ENCODE data around the gene ZP1. TPM values are rescaled to one million over a fixed set of nuclear protein-coding genes. Genes with fewer than 3 reads are reported as not detected.
"Not testable (repeated sequence)": the region's sequence is repeated elsewhere in the genome, so short reads cannot be mapped to it uniquely, and the experiment has no call there.

The ZP1 gene
- total and polyA plus RNA-seq, 2 of the 13 experiments (the other 11 are each of a cell fraction or from before 2014, with no cell fraction given) = 0.16 TPM; not detected in 1

DNA sequence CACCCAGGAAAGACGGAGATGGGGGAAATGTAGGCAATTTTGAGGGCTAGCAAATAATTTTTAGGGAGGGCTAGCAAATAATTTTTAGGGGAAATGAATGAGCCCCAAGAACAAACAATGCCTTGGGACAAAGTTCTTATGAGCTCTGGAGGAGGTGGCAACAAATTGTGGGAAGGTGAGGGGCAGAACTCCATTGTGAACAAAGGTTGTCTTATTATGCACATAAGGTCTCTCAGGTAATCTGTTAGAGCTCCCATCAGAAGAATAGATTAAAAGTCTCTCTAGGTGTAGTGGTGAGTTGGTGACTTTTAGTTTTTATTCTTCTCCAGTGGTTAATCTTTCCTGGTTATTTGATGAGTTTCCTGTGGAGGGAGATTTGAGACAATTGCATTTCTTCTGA, 41.5 kb downstream of the ZP1 start:
- WGBS (ENCODE audit: low lambda C conversion rate) = 32% methylated on average over 1 of the region's 1 CpG
- TF ChIP-seq, protein P1, sequence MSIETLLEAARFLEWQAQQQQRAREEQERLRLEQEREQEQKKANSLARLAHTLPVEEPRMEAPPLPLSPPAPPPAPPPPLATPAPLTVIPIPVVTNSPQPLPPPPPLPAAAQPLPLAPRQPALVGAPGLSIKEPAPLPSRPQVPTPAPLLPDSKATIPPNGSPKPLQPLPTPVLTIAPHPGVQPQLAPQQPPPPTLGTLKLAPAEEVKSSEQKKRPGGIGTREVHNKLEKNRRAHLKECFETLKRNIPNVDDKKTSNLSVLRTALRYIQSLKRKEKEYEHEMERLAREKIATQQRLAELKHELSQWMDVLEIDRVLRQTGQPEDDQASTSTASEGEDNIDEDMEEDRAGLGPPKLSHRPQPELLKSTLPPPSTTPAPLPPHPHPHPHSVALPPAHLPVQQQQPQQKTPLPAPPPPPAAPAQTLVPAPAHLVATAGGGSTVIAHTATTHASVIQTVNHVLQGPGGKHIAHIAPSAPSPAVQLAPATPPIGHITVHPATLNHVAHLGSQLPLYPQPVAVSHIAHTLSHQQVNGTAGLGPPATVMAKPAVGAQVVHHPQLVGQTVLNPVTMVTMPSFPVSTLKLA (IDR thresholded peaks at IDR 0.05) = no peak
- TF ChIP-seq, protein P2, sequence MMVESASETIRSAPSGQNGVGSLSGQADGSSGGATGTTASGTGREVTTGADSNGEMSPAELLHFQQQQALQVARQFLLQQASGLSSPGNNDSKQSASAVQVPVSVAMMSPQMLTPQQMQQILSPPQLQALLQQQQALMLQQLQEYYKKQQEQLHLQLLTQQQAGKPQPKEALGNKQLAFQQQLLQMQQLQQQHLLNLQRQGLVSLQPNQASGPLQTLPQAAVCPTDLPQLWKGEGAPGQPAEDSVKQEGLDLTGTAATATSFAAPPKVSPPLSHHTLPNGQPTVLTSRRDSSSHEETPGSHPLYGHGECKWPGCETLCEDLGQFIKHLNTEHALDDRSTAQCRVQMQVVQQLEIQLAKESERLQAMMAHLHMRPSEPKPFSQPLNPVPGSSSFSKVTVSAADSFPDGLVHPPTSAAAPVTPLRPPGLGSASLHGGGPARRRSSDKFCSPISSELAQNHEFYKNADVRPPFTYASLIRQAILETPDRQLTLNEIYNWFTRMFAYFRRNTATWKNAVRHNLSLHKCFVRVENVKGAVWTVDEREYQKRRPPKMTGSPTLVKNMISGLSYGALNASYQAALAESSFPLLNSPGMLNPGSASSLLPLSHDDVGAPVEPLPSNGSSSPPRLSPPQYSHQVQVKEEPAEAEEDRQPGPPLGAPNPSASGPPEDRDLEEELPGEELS (CRISPR knock-in tag; IDR thresholded peaks at IDR 0.05) = no peak
- no peak for TF ChIP-seq ZNF10 (CRISPR knock-in tag; IDR thresholded peaks at IDR 0.05; ENCODE audit: borderline replicate concordance, low read depth)
- no peak for TF ChIP-seq SRF (IDR thresholded peaks at IDR 0.05; ENCODE audit: low read depth, low read length)
- no peak for TF ChIP-seq SOX6 (IDR thresholded peaks at IDR 0.05)
- no peak for TF ChIP-seq SOX6 (CRISPR knock-in tag; IDR thresholded peaks at IDR 0.05)
- TF ChIP-seq DMAP1 (CRISPR knock-in tag; IDR thresholded peaks at IDR 0.05) = no peak
- TF ChIP-seq, protein P3, sequence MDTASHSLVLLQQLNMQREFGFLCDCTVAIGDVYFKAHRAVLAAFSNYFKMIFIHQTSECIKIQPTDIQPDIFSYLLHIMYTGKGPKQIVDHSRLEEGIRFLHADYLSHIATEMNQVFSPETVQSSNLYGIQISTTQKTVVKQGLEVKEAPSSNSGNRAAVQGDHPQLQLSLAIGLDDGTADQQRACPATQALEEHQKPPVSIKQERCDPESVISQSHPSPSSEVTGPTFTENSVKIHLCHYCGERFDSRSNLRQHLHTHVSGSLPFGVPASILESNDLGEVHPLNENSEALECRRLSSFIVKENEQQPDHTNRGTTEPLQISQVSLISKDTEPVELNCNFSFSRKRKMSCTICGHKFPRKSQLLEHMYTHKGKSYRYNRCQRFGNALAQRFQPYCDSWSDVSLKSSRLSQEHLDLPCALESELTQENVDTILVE (CRISPR knock-in tag; IDR thresholded peaks at IDR 0.05) = no peak
- TF ChIP-seq, protein P4, sequence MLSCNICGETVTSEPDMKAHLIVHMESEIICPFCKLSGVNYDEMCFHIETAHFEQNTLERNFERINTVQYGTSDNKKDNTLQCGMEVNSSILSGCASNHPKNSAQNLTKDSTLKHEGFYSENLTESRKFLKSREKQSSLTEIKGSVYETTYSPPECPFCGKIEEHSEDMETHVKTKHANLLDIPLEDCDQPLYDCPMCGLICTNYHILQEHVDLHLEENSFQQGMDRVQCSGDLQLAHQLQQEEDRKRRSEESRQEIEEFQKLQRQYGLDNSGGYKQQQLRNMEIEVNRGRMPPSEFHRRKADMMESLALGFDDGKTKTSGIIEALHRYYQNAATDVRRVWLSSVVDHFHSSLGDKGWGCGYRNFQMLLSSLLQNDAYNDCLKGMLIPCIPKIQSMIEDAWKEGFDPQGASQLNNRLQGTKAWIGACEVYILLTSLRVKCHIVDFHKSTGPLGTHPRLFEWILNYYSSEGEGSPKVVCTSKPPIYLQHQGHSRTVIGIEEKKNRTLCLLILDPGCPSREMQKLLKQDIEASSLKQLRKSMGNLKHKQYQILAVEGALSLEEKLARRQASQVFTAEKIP (CRISPR knock-in tag; IDR thresholded peaks at IDR 0.05; ENCODE audit: borderline replicate concordance) = no peak
- CTCF ChIA-PET (ENCODE audit: low intra/inter-chr PET ratio, low total read pairs) = no interaction called here

DNA sequence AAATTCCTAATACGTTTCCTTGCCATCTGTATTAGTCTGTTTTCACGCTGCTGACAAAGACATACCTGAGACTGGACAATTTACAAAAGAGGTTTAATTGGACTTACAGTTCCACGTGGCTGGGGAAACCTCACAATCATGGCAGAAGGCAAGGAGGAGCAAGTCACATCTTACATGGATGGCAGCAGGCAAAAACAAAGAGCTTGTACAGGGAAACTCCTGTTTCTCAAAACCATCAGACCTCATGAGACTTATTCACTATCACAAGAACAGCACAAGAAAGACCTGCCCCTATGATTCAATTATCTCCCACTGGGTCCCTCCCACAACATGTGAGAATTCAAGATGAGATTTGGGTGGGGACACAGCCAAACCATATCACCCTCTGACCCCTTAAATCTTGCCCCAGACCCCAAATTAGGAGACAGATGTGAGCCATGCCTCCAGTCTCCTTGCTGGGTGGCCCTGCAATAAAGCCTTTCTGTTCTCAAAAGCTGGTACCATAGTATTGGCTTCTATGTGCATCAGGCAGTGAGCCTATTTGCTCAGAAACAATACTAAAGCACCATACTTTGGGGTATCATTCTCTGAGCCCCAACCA, 42.4 kb downstream of the ZP1 start:
- H3K9me3 ChIP-seq (ENCODE audit: low read length); CTCF ChIA-PET (ENCODE audit: low intra/inter-chr PET ratio, low total read pairs); H3K36me3 ChIP-seq (replicated peaks in 1 of 2; ENCODE audit: control insufficient read depth in 1 of 2, insufficient read depth in 2 of 2, low read length in 2 of 2); H3K27ac ChIP-seq (ENCODE audit: extremely low read length, insufficient read depth, low read length); POLR2A ChIA-PET; H3K4me2 ChIP-seq (ENCODE audit: low read depth, low read length); ATAC-seq; H2AFZ ChIP-seq (ENCODE audit: low read length); H3K27me3 ChIP-seq (ENCODE audit: control insufficient read depth in 1 of 2, insufficient read depth in 2 of 2, low read length in 2 of 2); intact Hi-C loops (cut with micrococcal nuclease; ENCODE audit: unreplicated experiment); H4K20me1 ChIP-seq (ENCODE audit: insufficient read depth, low read length); in situ Hi-C loops (cut with HindIII; ENCODE audit: extremely low pct_ligation_motif_present, low pct_unique_long_range_greater_than_20kb); FAIRE-seq; BruUV-seq (replicated peaks); H3K9ac ChIP-seq (ENCODE audit: insufficient read depth, low read depth, low read length); H3K4me3 ChIP-seq (replicated peaks in 1 of 3; ENCODE audit: insufficient read depth in 1 of 3, low read depth in 2 of 3, low read length in 3 of 3); DNase-seq (ENCODE audit: low spot score): not testable (repeated sequence)
- H3K79me2 ChIP-seq (ENCODE audit: insufficient read depth, low read length) = peaks cover 12% of the 10 kb centered on the region
- peaks cover 38% of the 10 kb centered on the region for H3K4me1 ChIP-seq (ENCODE audit: insufficient read depth, low read length)
- 0% methylated on average over 3 of the region's 3 CpGs for WGBS (ENCODE audit: low lambda C conversion rate)

More for the DNA sequence above, 41.5 kb downstream of the ZP1 start:
- DNase-seq (ENCODE audit: low spot score) (no peak), ATAC-seq (no peak), FAIRE-seq (no peak)
- Histone ChIP-seq H3K4me2 (ENCODE audit: low read depth, low read length) (no peak overlapping the region), H3K4me1 (ENCODE audit: insufficient read depth, low read length) (peaks cover 38% of the 10 kb centered on the region), H3K9ac (ENCODE audit: insufficient read depth, low read depth, low read length) (no peak overlapping the region), H2AFZ (ENCODE audit: low read length) (no peak overlapping the region), H3K9me3 (ENCODE audit: low read length) (no peaks in the 10 kb centered on the region), H3K4me3 (replicated peaks in 1 of 3; ENCODE audit: insufficient read depth in 1 of 3, low read depth in 2 of 3, low read length in 3 of 3) (no peak overlapping the region), H3K36me3 (replicated peaks in 1 of 2; ENCODE audit: control insufficient read depth in 1 of 2, insufficient read depth in 2 of 2, low read length in 2 of 2) (no peaks in the 10 kb centered on the region), H4K20me1 (ENCODE audit: insufficient read depth, low read length) (peaks cover 10% of the 10 kb centered on the region; the same call in 1 of the 2 replicates), H3K27ac (ENCODE audit: extremely low read length, insufficient read depth, low read length) (no peak overlapping the region), H3K27me3 (ENCODE audit: control insufficient read depth in 1 of 2, insufficient read depth in 2 of 2, low read length in 2 of 2) (no peaks in the 10 kb centered on the region), H3K79me2 (ENCODE audit: insufficient read depth, low read length) (peaks cover 22% of the 10 kb centered on the region)
- POLR2A ChIA-PET = no interaction called here
- BruUV-seq (replicated peaks) = no TSS peak
- intact Hi-C loops (cut with micrococcal nuclease; ENCODE audit: unreplicated experiment) = no loop called here
- in situ Hi-C loops (cut with HindIII; ENCODE audit: extremely low pct_ligation_motif_present, low pct_unique_long_range_greater_than_20kb) = no loop called here
